RKO (cell line): ENCODE results near the gene GFER.
"Not testable (repeated sequence)": the region's sequence is repeated elsewhere in the genome, so short reads cannot be mapped to it uniquely, and the experiment has no call there.

Experiments used
- DNase-seq: peaks from one replicate; pipeline ENCODE4 v3.0.0-alpha.2; 2016; ENCODE audit warnings: low spot score

The GFER gene

DNA sequence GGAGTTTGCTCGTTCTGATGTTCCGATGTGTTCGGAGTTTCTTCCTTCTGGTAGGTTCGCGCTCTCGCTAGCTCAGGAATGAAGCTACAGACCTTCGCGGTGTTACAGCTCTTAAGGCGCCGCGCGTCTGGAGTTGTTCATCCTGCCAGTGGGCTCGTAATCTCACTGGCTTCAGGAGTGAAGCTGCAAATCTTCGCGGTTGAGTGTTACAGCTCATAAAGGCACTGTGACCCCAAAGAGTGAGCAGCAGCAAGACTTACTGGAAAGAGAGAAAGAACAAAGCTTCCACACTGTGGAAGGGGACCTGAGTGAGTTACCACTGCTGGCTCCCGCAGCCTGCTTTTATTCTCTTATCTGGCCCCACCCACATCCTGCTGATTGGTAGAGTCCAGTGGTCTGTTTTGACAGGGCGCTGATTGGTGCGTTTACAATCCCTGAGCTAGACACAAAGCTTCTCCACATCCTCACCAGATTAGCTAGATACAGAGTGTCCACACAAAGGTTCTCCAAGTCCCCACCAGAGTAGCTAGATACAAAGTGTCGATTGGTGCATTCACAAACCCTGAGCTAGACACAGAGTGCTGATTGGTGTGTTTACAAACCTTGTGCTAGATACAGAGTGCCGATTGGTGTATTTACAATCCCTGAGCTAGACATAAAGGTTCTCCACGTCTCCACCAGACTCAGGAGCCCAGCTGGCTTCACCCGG lies 26.4 kb upstream of the GFER start:
- not testable (repeated sequence) for DNase-seq

DNA sequence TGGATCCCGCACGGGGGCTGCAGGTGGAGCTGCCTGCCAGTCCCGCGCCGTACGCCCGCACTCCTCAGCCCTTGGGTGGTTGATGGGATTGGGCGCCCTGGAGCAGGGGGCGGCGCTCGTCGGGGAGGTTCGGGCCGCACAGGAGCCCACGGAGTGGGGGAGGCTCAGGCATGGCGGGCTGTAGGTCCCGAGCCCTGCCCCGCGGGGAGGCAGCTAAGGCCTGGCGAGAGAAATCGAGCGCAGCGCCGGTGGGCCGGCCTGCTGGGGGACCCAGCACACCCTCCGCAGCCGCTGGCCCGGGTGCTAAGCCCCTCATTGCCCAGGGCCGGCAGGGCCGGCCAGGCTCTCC lies 25.9 kb upstream of the GFER start:
- DNase-seq = not testable (repeated sequence)

DNA sequence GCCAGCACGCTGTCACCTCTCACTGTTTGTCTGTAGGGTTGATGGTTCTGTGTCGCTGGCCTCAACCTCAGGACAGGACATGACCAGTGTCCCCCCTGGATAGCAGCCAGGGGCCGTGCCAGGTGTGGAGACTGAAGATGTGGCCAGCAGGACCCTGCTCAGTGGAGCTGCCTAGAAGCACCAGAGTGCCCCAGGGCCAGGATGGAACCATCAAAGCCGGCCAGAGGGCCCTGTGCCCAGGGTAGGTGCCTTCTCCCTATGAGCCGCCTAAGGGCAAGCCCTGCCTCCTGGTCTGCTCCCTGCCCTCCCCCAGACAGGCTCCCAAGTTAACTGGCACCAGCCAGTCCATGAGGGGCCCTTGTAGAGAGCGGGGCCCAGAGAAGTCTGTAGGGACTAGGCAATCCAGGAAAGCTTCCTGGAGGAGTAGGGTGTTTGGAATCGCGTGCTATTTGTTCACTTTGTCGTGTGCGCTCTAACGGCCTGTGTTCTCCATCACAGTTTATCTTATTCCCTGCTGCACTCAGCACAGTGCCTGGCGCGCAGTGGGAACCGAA lies 25.2 kb upstream of the GFER start:
- DNase-seq = no peak

DNA sequence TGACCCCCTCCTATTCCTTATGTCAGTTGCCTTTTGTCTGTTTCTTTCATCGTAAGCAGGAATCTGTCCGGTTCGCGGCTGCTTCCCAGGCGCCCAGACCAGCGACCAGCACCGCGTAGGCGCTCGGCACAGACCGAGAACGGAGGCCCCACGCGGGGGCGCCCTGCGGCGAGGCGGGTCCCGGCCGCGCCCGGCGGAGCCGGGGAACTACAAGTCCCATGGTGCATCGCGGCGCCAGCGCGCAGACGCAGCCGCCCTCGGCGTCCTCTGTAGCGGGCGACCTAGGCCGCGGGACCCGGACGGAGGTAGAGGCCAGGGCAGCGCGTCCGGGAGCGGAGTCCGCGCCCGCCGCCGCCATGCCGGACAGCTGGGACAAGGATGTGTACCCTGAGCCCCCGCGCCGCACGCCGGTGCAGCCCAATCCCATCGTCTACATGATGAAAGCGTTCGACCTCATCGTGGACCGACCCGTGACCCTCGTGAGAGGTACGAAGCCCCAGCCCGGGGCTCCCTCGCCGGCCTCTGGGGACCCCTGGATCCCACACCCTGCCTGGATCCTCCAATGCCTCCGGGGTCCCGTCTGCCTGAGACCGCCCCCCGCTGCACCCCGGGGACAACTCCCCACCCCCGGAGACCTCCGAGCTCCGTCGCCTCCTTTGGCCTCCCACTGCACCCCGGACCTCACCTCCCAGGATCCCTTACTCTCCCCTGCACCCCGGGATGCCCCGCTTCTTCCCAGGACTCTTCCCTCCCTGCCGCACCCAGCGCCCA lies 24.5 kb upstream of the GFER start, which contains the start of gene NDUFB10:
TSS of gene NDUFB10 (plus strand) at position 270 of the 771 bp plus-strand sequence. CDS start at position 357, 87 bp downstream.
- DNase-seq = peak; percentile 93

DNA sequence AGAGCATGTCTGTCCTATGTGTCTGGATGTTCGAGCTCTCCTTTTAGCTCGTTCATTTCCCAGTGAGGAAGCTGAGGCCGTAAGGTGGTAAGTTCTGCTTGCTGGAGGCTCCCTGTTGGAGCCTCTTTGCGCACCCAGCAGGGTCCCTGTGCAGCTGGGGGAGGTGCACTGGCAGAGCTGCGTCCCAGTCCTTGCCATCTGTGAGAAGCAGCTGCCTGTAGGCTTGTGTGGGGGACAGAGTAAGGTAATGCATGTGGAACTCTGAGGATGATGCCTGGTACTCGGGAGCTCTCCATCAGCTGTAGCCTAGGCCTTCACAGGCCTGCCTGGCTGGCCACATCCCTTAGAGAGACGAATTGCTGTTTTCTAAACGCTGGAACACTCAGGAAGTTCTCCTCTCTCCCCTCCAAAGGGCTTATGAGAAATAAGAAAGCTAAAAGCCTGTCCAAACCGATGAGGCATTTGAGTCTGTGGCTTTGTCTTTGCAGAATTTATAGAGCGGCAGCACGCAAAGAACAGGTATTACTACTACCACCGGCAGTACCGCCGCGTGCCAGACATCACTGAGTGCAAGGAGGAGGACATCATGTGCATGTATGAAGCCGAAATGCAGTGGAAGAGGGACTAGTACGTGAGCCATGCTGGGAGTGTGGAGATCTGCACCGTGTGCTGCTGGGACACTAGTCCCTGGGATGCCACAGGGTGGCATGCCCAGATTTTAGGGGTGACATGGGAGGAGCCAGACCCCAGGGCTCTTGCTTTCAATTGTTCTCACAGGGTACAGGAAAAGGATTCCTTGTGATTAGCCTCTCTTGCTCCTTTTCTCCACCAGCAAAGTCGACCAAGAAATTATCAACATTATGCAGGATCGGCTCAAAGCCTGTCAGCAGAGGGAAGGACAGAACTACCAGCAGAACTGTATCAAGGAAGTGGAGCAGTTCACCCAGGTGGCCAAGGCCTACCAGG lies 23.0 kb upstream of the GFER start:
- peak; percentile 80 for DNase-seq

DNA sequence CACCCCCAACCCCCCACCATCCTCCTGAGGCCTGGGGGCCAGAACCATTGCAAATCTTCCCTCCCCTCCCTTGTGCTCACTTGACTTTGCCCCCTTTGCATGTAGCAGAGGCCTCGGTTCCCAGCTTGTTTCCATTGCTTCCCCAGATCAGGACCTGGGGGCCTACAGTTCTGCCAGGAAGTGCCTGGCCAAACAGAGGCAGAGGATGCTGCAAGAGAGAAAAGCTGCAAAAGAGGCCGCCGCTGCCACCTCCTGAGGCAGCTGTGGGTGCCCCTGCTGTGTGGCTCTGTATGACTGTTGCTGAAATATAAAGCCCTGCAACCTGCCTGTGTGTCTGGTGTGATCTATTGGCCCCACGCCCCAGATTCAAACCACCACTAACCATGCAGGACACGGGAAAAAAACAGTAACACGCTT lies 22.3 kb upstream of the GFER start:
- DNase-seq = peak; percentile 73

- DNase-seq = not testable (repeated sequence)
Observed at GRCh38 chr16:1962161-1963153, 21.5 kb upstream of the GFER start.

DNA sequence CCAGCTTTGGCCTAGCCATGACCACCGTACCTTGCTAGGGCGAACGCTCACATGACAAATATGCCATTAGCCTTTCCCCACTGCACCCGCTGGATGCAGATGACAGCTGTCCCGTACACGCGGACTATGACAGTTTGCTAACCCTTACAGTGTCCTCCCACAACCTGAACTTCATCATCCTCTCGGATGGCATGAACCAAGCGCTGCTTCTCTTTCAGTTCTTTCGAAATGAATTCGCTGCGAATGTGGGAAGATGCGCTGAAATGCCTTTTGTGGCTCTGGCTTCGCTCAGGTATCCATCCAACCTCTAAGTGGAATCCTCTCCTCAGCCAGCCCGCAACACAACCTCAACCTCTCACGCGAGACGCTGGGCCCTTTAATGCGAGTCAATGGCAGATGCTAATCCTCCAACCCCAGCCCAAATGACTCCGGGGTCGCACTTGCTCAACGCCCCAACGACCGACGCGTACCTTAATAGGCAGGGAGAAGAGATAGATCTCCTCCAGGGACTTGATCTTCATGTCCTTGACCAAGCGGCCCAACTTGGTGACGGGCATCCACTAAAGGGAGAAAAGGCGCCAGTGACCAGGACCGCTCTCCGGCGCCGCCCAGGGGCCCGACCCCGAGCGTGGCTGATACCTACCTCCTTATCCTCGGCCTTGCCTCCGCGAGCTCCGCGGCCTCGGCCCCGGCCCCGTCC lies 20.0 kb upstream of the GFER start:
- peak; percentile 37 for DNase-seq

GRCh38 chr16:1964506-1965395 lies 19.2 kb upstream of the GFER start, which contains the start of gene RPS2:
RPS2 (minus strand) TSS chr16:1964826; CDS start chr16:1964625, 201 bp downstream.
- peak; percentile 99 for DNase-seq

DNA sequence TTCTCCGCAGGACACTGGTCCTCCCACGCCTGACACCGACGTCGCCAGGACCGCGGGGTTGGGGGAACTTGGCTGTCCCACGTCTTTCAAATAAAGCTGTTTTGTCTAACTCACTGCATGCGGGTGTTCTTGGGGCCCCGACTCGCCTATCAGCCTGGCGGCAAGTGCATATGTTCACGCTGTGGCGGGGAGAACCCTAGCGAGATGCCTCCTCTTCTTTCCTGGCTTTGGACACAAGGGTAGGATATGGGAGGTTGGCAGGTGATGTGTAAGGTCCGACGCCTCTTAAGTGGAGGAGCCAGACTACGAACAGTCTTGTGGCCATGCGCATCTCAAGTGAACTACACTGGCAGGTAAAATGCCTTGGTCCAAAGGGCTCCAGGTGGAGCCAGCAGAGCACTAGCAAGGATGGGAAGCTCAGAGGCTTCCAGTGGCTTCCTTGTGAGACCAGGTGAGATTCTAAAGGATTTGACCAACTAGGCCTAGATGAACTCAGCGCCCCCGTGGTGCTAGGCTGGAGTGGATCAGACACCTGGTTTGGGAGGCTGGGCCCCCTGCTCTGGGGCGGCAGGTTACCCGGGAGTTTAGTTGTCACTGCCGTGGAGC lies 18.5 kb upstream of the GFER start:
- DNase-seq = no peak

DNA sequence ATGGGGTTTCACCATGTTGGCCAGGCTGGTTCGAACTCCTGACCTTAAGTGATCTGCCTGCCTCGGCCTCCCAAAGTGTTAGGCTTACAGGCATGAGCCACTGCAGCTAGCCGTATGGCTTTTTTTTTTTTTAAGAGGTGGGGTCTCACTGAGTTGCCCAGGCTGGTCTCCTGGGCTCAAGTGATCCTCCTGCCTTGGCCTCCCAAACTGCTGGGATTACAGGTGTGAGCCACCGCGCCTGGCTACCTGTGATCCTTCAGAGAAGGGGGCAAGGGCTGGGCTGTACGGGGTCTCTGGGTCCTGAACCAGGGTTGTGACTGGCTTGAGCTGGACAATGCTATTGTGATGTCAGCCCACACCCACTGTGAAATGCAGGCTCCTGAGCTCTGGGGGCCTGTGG lies 17.5 kb upstream of the GFER start, which contains the start of gene RNF151:
TSS of gene RNF151 (plus strand) at position 397 of the 400 bp plus-strand sequence. CDS start 26 bp downstream, outside the sequence.
- DNase-seq = no peak

DNA sequence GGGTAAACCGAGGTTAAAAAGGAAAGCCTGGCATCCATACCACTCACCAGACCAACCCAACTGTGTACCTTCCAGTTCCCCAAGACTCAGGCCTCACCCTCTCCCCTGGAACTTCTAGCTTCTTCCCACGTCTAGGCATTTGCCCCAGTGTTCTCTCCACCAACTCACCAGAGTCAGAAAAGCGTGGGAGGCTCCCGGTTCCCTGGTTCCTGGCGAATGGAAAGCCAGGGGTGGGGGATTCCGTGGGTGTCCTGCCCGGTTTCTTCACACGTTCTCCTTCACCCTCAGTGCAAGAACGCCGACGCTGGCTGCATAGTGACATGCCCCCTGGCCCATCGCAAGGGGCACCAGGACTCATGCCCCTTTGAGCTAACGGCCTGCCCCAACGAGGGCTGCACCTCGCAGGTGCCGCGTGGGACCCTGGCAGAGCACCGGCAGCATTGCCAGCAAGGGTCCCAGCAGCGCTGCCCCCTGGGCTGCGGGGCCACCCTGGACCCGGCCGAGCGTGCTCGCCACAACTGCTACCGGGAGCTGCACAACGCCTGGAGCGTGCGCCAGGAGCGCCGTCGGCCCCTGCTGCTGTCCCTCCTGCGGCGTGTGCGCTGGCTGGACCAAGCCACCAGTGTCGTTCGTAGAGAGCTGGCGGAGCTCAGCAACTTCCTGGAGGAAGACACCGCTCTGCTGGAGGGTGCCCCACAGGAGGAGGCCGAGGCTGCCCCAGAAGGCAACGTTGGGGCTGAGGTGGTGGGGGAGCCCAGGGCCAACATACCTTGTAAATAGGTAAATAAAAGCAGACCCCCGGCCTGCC lies 15.6 kb upstream of the GFER start:
- DNase-seq = no peak

- peak; percentile 94 for DNase-seq
Observed at GRCh38 chr16:1971796-1972489, 12.1 kb upstream of the GFER start, which contains the start of gene TBL3. TBL3 (plus strand) TSS chr16:1972053; CDS start chr16:1972165, 112 bp downstream.

DNA sequence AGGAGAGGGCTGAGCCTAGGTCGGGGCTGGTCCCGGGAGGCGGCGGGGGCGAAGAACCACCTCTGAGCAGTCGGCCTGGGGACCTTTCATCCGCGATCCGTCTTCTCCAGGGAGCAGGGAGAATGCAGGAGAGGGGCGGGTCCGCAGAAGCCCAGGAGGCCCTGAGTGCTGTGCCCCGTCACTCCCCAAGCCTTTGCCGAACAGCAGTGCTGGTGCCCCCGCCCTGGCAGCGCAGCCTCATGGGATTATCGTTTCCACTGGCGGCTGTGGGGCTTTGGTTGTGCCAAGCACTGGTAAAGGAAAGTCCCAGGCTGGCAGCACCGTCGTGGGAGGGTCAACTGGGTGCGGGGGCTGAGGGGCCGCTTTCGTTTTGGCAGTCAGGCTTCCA lies 11.5 kb upstream of the GFER start:
- peak; percentile 67 for DNase-seq

DNA sequence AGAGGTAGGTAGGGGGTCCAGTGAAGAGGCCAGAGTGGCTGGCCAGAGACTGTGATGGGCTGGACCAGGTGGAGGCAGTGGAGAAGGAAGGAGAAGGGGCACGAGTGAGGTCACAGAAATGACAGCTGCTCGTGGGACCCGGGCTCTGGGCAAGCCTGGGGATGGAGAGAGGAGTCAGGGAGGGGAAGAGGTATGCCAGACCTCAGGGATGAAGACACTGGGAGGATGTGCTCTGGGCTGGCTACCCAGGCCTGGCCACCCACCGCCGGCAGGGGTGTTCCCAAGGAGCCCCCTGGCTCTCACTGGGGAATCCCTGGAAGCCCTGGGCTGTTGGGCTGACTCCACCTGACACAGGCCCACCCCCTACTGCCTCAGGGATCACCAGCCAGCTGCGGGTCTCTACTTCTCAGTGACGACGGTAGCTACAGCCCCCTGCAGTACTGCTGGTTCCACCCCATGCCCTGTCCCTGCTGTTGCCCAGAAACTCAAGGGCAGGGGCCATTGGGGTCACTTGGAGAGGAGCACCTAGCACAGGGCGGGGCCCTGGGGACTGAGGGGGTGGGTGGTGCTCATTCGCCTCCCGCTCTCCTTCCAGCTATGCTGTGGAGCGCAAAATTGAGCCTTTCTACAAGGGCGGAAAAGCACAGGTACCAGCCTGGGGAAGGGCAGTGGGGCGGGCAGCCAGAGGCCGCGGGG lies 10.4 kb upstream of the GFER start:
- DNase-seq = no peak
